ENCODE data around the gene ZDHHC21.
"Not testable (repeated sequence)": the region's sequence is repeated elsewhere in the genome, so short reads cannot be mapped to it uniquely, and the experiment has no call there.

Gene ZDHHC21

GRCh38 chr9:14693251-14693861 is at the start of gene ZDHHC21:
TSS of gene ZDHHC21 (minus strand) at chr9:14693432. CDS start at chr9:14674340, 19,092 bp downstream.
- DNase-seq = no peak

GRCh38 chr9:14741369-14741768 is 48.1 kb upstream of the ZDHHC21 start:
- no peak for DNase-seq

GRCh38 chr9:14733133-14733532 is 39.9 kb upstream of the ZDHHC21 start:
- DNase-seq = no peak

GRCh38 chr9:14731294-14731981 is 38.2 kb upstream of the ZDHHC21 start:
- DNase-seq = no peak

GRCh38 chr9:14730461-14730898 is 37.2 kb upstream of the ZDHHC21 start:
- DNase-seq = no peak

- DNase-seq = no peak
Measured at GRCh38 chr9:14723301-14723700, 30.1 kb upstream of the ZDHHC21 start.

- DNase-seq = no peak
Measured at GRCh38 chr9:14722391-14723035, 29.3 kb upstream of the ZDHHC21 start, which contains the start of gene CER1. TSS of gene CER1 (minus strand) at chr9:14722733. CDS start at chr9:14722672, 61 bp downstream.

GRCh38 chr9:14719231-14719923 is 26.1 kb upstream of the ZDHHC21 start:
- no peak for DNase-seq

- DNase-seq = no peak
Measured at GRCh38 chr9:14715102-14715501, 21.9 kb upstream of the ZDHHC21 start.

- DNase-seq = no peak
Measured at GRCh38 chr9:14713187-14713767, 20.0 kb upstream of the ZDHHC21 start.

- DNase-seq = no peak
Measured at GRCh38 chr9:14710804-14711203, 17.6 kb upstream of the ZDHHC21 start.

- no peak for DNase-seq
Measured at GRCh38 chr9:14706530-14707140, 13.4 kb upstream of the ZDHHC21 start.

- no peak for DNase-seq
Measured at GRCh38 chr9:14705079-14705478, 11.8 kb upstream of the ZDHHC21 start.

GRCh38 chr9:14704281-14704680 is 11.0 kb upstream of the ZDHHC21 start:
- DNase-seq = no peak

- DNase-seq = no peak
Measured at GRCh38 chr9:14702200-14702720, 9.0 kb upstream of the ZDHHC21 start.

- DNase-seq = peak; percentile 30
Measured at GRCh38 chr9:14692470-14693250, 572 bp downstream of the ZDHHC21 start.

GRCh38 chr9:14690948-14691730 is 2.1 kb downstream of the ZDHHC21 start:
- DNase-seq = no peak

GRCh38 chr9:14687042-14687719 is 6.1 kb downstream of the ZDHHC21 start:
- no peak for DNase-seq

GRCh38 chr9:14686168-14686567 is 7.1 kb downstream of the ZDHHC21 start:
- no peak for DNase-seq

GRCh38 chr9:14682616-14683015 is 10.6 kb downstream of the ZDHHC21 start:
- DNase-seq = not testable (repeated sequence)
